HG02852 (cell line): ENCODE results near the gene HTRA3.

Experiments
- ATAC-seq: cut with Tn5 transposase; IDR thresholded peaks from one replicate; pipeline ENCODE4 v1.9.1; 2021; ENCODE audit warnings: mild to moderate bottlenecking, moderate library complexity; ENCODE audit not compliant: unreplicated experiment

HTRA3 gene

GRCh38 chr4:8351931-8352367 is 82.4 kb downstream of the HTRA3 start:
- no peak for ATAC-seq

GRCh38 chr4:8352368-8353157 is 83.0 kb downstream of the HTRA3 start:
- ATAC-seq: no peak

GRCh38 chr4:8353158-8353669 is 83.7 kb downstream of the HTRA3 start:
- ATAC-seq: no peak

GRCh38 chr4:8353912-8354453 is 84.4 kb downstream of the HTRA3 start:
- no peak for ATAC-seq

- no peak for ATAC-seq
Observed at GRCh38 chr4:8355306-8355705, 85.8 kb downstream of the HTRA3 start.

DNA sequence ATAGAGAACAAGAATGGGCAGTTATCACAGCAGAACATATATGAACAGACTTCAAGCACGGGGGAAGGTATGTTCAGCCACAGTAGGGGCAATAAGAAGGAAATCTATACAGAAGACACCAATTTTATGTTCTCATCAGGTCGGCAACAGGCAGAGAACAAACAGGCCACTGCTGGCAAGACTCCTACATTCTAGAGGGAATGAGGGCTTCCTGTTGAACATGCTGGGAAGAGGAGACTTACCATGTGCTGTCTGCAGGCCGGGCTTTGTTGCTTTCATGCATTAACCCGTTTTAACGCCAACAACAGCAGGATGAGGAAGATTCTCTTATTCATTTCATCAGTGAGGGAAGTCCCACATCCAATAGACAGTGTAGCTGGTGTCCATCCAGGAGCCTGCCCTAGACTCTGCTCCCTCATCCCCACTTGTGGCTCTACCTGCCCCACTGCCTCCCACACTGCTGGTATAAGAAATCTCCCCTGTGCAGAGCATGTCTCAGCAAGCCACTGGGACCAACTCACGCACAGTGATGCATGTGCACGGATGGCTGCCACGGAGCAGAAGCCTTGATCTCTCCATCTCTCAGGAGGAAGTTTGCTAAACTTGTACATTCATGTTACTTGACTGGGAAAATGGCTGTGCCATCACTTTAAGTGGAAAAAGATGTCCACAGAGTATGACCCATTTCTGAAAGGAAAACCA is 86.5 kb downstream of the HTRA3 start:
- ATAC-seq: no peak
